SK-N-SH treated with all-trans-retinoic acid at 6 μM for 48 hours (cell line): ENCODE measurements around the gene SMARCE1.

Experiments used
- ATAC-seq: fragments of 200-7000 bp; cut with Tn5 transposase; 3 replicates; pipeline ENCODE4 v1.9.1; 2020; ENCODE audit warnings: mild to moderate bottlenecking, moderate library complexity
- ARNTL ChIP-seq: fragments of 450-650 bp; formaldehyde crosslinking; IDR thresholded peaks from 2 replicates; pipeline ENCODE4 v1.5.0; 2020; ENCODE audit warnings: low read depth, mild to moderate bottlenecking, moderate library complexity, borderline replicate concordance
- BACH2 ChIP-seq: fragments of 250-450 bp; sonication (Bioruptor Pico); IDR thresholded peaks from 2 replicates; pipeline ENCODE4 v1.9.0; 2021; ENCODE audit warnings: mild to moderate bottlenecking, borderline replicate concordance
- CREB5 ChIP-seq: fragments of 250-450 bp; sonication (Bioruptor Pico); IDR thresholded peaks from 2 replicates; pipeline ENCODE4 v1.5.1; 2020; ENCODE audit warnings: low read depth, mild to moderate bottlenecking, moderate library complexity
- CSDC2 ChIP-seq: fragments of 250-450 bp; sonication (Bioruptor Pico); IDR thresholded peaks from 2 replicates; pipeline ENCODE4 v1.5.0; 2020; ENCODE audit warnings: mild to moderate bottlenecking, moderate library complexity
- CSRNP3 ChIP-seq: fragments of 250-450 bp; sonication (Bioruptor Pico); IDR thresholded peaks from 2 replicates; pipeline ENCODE4 v1.5.1; 2021; ENCODE audit warnings: mild to moderate bottlenecking, moderate library complexity
- ESRRG ChIP-seq: fragments of 250-450 bp; sonication (Bioruptor Pico); IDR thresholded peaks from 2 replicates; pipeline ENCODE4 v1.6.1; 2021; ENCODE audit warnings: mild to moderate bottlenecking
- GLIS3 ChIP-seq: fragments of 250-450 bp; sonication (Bioruptor Pico); IDR thresholded peaks from 2 replicates; pipeline ENCODE4 v1.5.0; 2020; ENCODE audit warnings: mild to moderate bottlenecking, moderate library complexity
- ISL1 ChIP-seq: fragments of 250-450 bp; sonication (Bioruptor Pico); IDR thresholded peaks from 2 replicates; pipeline ENCODE4 v2.1.2; 2022; ENCODE audit warnings: mild to moderate bottlenecking, moderate library complexity
- OSR1 ChIP-seq: fragments of 250-450 bp; sonication (Bioruptor Pico); IDR thresholded peaks from 2 replicates; pipeline ENCODE4 v1.8.0; 2022; ENCODE audit warnings: moderate library complexity, mild to moderate bottlenecking, inconsistent platforms
- RARB ChIP-seq: fragments of 250-450 bp; sonication (Bioruptor Pico); IDR thresholded peaks from 2 replicates; pipeline ENCODE4 v1.8.0; 2021; ENCODE audit warnings: mild to moderate bottlenecking, moderate library complexity
- SNAI2 ChIP-seq: fragments of 250-450 bp; sonication (Bioruptor Pico); IDR thresholded peaks from 2 replicates; pipeline ENCODE4 v1.5.0; 2020; ENCODE audit warnings: mild to moderate bottlenecking, moderate library complexity
- TCF4 ChIP-seq: fragments of 250-450 bp; sonication (Bioruptor Pico); IDR thresholded peaks from 2 replicates; pipeline ENCODE4 v1.8.0; 2021; ENCODE audit warnings: mild to moderate bottlenecking, moderate library complexity, borderline replicate concordance
- TOX ChIP-seq: fragments of 250-450 bp; sonication (Bioruptor Pico); IDR thresholded peaks from 2 replicates; pipeline ENCODE4 v1.8.0; 2021; ENCODE audit warnings: mild to moderate bottlenecking, moderate library complexity, borderline replicate concordance
- ZC3H10 ChIP-seq: fragments of 250-450 bp; sonication (Bioruptor Pico); IDR thresholded peaks from 2 replicates; pipeline ENCODE4 v1.5.1; 2021; ENCODE audit warnings: mild to moderate bottlenecking, moderate library complexity
- ZFP3 ChIP-seq: fragments of 250-450 bp; sonication (Bioruptor Pico); IDR thresholded peaks from 2 replicates; pipeline ENCODE4 v1.5.0; 2020; ENCODE audit warnings: mild to moderate bottlenecking, moderate library complexity
- ZFP30 ChIP-seq: fragments of 450-650 bp; formaldehyde crosslinking; IDR thresholded peaks from 2 replicates; pipeline ENCODE4 v1.5.0; 2022; ENCODE audit warnings: mild to moderate bottlenecking, moderate library complexity
- ZNF565 ChIP-seq: fragments of 450-650 bp; formaldehyde crosslinking; conservative IDR thresholded peaks from 2 replicates; pipeline ENCODE4 v1.5.0; 2020; ENCODE audit warnings: low read depth, mild to moderate bottlenecking, moderate library complexity
- ZNF70 ChIP-seq: fragments of 450-650 bp; formaldehyde crosslinking; IDR thresholded peaks from 2 replicates; pipeline ENCODE4 v1.5.0; 2020; ENCODE audit warnings: mild to moderate bottlenecking, moderate library complexity
- ZNF8 ChIP-seq: fragments of 450-650 bp; formaldehyde crosslinking; IDR thresholded peaks from 2 replicates; pipeline ENCODE4 v1.5.0; 2020; ENCODE audit warnings: mild to moderate bottlenecking, moderate library complexity
- TF ChIP-seq, protein P1 (sequence below): fragments of 250-450 bp; sonication (Bioruptor Pico); IDR thresholded peaks from 2 replicates; pipeline ENCODE4 v1.8.0; 2021; ENCODE audit warnings: low read depth, mild to moderate bottlenecking, moderate library complexity, borderline replicate concordance
- TF ChIP-seq, protein P2 (sequence below): fragments of 250-450 bp; sonication (Bioruptor Pico); IDR thresholded peaks from 2 replicates; pipeline ENCODE4 v1.5.0; 2020; ENCODE audit warnings: mild to moderate bottlenecking, moderate library complexity

SMARCE1 gene

DNA sequence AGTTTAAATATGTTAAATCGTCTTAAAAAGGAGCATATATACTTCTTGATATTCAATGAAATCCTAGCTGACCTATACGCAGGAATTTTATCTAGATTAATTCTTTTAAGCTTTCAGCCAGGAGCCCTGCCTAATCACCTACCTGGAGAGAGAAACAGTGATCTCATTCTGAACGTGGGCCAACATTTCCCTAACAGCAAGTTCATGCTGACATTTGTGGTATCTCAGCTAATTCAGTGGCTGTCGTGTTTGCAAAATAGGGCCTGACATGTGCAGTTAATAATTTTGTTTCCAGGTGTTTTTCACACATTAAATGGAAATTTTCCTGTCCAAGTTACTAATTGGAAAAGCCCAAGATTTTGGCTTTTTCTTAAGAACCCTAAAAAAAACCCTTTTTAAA is 38.6 kb upstream of the SMARCE1 start:
- no peak for TF ChIP-seq CREB5 (CRISPR knock-in tag)
- TF ChIP-seq OSR1 (CRISPR knock-in tag) = no peak
- TF ChIP-seq ZFP30 (CRISPR knock-in tag) = no peak
- no peak for TF ChIP-seq ZC3H10 (CRISPR knock-in tag)
- ATAC-seq = no peak

DNA sequence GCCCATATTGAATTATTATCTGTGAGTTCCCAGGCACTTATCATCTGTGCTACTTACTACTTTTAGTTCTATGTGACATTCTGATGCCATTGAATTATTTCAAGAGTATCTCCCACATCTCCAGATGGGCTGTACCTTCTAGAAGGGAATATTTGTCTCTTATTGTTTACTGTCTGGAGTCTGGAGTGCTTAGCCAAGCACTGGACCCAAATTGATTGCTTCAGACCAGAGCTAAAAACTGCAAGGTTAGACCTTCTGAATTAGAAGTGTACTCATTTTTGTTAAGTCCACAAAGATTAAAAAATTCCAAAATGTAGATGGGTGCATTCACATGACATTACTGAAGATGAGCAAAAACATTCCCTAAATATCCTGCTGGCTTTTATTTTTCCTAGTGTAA is 33.4 kb upstream of the SMARCE1 start:
- no peak for ATAC-seq
- no peak for TF ChIP-seq ZNF70 (CRISPR knock-in tag)

GRCh38 chr17:40679523-40679907 is 31.9 kb upstream of the SMARCE1 start:
- no peak for TF ChIP-seq ZC3H10 (CRISPR knock-in tag)
- no peak for TF ChIP-seq CSDC2 (CRISPR knock-in tag)
- no peak for TF ChIP-seq BACH2 (CRISPR knock-in tag)
- no peak for TF ChIP-seq SNAI2
- no peak for TF ChIP-seq ZFP3 (CRISPR knock-in tag)
- TF ChIP-seq OSR1 (CRISPR knock-in tag) = no peak
- no peak for TF ChIP-seq GLIS3 (CRISPR knock-in tag)
- no peak for TF ChIP-seq ARNTL (CRISPR knock-in tag)
- TF ChIP-seq ZNF565 (CRISPR knock-in tag) = no peak
- TF ChIP-seq ZNF8 (CRISPR knock-in tag) = no peak
- TF ChIP-seq TOX (CRISPR knock-in tag) = no peak
- no peak for TF ChIP-seq RARB (CRISPR knock-in tag)
- TF ChIP-seq, protein P1, sequence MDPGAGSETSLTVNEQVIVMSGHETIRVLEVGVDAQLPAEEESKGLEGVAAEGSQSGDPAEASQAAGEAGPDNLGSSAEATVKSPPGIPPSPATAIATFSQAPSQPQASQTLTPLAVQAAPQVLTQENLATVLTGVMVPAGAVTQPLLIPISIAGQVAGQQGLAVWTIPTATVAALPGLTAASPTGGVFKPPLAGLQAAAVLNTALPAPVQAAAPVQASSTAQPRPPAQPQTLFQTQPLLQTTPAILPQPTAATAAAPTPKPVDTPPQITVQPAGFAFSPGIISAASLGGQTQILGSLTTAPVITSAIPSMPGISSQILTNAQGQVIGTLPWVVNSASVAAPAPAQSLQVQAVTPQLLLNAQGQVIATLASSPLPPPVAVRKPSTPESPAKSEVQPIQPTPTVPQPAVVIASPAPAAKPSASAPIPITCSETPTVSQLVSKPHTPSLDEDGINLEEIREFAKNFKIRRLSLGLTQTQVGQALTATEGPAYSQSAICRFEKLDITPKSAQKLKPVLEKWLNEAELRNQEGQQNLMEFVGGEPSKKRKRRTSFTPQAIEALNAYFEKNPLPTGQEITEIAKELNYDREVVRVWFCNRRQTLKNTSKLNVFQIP (CRISPR knock-in tag) = no peak
- TF ChIP-seq CREB5 (CRISPR knock-in tag) = no peak
- TF ChIP-seq ISL1 = no peak
- no peak for TF ChIP-seq ZNF70 (CRISPR knock-in tag)
- TF ChIP-seq, protein P2, sequence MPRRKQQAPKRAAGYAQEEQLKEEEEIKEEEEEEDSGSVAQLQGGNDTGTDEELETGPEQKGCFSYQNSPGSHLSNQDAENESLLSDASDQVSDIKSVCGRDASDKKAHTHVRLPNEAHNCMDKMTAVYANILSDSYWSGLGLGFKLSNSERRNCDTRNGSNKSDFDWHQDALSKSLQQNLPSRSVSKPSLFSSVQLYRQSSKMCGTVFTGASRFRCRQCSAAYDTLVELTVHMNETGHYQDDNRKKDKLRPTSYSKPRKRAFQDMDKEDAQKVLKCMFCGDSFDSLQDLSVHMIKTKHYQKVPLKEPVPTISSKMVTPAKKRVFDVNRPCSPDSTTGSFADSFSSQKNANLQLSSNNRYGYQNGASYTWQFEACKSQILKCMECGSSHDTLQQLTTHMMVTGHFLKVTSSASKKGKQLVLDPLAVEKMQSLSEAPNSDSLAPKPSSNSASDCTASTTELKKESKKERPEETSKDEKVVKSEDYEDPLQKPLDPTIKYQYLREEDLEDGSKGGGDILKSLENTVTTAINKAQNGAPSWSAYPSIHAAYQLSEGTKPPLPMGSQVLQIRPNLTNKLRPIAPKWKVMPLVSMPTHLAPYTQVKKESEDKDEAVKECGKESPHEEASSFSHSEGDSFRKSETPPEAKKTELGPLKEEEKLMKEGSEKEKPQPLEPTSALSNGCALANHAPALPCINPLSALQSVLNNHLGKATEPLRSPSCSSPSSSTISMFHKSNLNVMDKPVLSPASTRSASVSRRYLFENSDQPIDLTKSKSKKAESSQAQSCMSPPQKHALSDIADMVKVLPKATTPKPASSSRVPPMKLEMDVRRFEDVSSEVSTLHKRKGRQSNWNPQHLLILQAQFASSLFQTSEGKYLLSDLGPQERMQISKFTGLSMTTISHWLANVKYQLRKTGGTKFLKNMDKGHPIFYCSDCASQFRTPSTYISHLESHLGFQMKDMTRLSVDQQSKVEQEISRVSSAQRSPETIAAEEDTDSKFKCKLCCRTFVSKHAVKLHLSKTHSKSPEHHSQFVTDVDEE (CRISPR knock-in tag) = no peak
- no peak for ATAC-seq

GRCh38 chr17:40678902-40679522 is 31.4 kb upstream of the SMARCE1 start:
- no peak for ATAC-seq
- TF ChIP-seq, protein P2 (CRISPR knock-in tag) = no peak
- TF ChIP-seq GLIS3 (CRISPR knock-in tag) (no peak), ISL1 (no peak), ZNF565 (CRISPR knock-in tag) (no peak), RARB (CRISPR knock-in tag) (no peak), TCF4 (CRISPR knock-in tag) (no peak), CSRNP3 (CRISPR knock-in tag) (no peak), ESRRG (no peak), ZFP30 (CRISPR knock-in tag) (no peak), ZC3H10 (CRISPR knock-in tag) (no peak), ZNF8 (CRISPR knock-in tag) (no peak), OSR1 (CRISPR knock-in tag) (no peak), BACH2 (CRISPR knock-in tag) (no peak)
- TF ChIP-seq, protein P1 (CRISPR knock-in tag) = no peak
